Neural cell (in vitro differentiated cells): ENCODE data around the gene SOD3.

Source experiments
- EP300 ChIP-seq: fragments of 450-650 bp; conservative IDR thresholded peaks from 2 replicates; pipeline ENCODE4 v1.6.1; 2014; ENCODE audit warnings: antibody characterized with exemption, mild to moderate bottlenecking, moderate library complexity; ENCODE audit not compliant: poor library complexity, severe bottlenecking
- EZH2 ChIP-seq: fragments of 200-600, 300-800 bp; shearing (Covaris generic), sonication (generic); IDR thresholded peaks from 2 replicates; pipeline ENCODE4 v1.6.1; 2014; ENCODE audit warnings: antibody characterized with exemption, low read length, borderline replicate concordance, mild to moderate bottlenecking; ENCODE audit not compliant: insufficient read depth, poor library complexity, severe bottlenecking
- MXI1 ChIP-seq: fragments of 450-650 bp; conservative IDR thresholded peaks from 2 replicates; pipeline ENCODE4 v1.6.1; 2014; ENCODE audit warnings: antibody characterized with exemption, mild to moderate bottlenecking; ENCODE audit not compliant: poor library complexity, severe bottlenecking
- POLR2AphosphoS5 ChIP-seq: IDR thresholded peaks from 2 replicates; pipeline ENCODE4 v1.6.1; 2012
- RAD21 ChIP-seq: fragments of 450-650 bp; conservative IDR thresholded peaks from 2 replicates; pipeline ENCODE4 v1.6.1; 2014; ENCODE audit warnings: antibody characterized with exemption, mild to moderate bottlenecking, moderate library complexity
- TF ChIP-seq, protein P1 (sequence below): fragments of 450-650 bp; IDR thresholded peaks from 2 replicates; pipeline ENCODE4 v1.5.1; 2014; ENCODE audit warnings: antibody characterized with exemption, mild to moderate bottlenecking, moderate library complexity; ENCODE audit not compliant: poor library complexity, severe bottlenecking

DNA sequence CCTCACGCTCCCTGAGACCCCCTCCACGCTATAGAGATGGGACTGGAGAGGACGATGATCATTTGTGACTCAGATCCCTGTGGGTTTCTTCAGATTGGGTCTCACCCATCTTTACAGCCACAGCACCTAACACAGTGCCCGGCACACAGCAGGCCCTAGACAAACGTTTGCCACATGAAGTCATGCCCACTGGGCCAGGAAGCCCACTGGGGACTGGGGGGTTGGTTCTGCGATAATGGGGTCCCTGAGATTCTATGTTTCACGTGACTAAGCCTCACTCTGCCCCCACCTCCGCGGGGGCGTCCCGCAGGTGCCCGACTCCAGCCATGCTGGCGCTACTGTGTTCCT is 3.8 kb downstream of the SOD3 start:
- TF ChIP-seq EZH2 (no peak), MXI1 (no peak), EP300 (no peak), RAD21 (no peak), POLR2AphosphoS5 (no peak)
- TF ChIP-seq, protein P1, sequence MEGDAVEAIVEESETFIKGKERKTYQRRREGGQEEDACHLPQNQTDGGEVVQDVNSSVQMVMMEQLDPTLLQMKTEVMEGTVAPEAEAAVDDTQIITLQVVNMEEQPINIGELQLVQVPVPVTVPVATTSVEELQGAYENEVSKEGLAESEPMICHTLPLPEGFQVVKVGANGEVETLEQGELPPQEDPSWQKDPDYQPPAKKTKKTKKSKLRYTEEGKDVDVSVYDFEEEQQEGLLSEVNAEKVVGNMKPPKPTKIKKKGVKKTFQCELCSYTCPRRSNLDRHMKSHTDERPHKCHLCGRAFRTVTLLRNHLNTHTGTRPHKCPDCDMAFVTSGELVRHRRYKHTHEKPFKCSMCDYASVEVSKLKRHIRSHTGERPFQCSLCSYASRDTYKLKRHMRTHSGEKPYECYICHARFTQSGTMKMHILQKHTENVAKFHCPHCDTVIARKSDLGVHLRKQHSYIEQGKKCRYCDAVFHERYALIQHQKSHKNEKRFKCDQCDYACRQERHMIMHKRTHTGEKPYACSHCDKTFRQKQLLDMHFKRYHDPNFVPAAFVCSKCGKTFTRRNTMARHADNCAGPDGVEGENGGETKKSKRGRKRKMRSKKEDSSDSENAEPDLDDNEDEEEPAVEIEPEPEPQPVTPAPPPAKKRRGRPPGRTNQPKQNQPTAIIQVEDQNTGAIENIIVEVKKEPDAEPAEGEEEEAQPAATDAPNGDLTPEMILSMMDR = no peak
